Astrocyte (in vitro differentiated cells and primary cell): Measurements from ENCODE around the gene SLC6A1.

Experiments
- EZH2 ChIP-seq: IDR thresholded peaks from 2 replicates; pipeline ENCODE4 v1.6.1; 2012; ENCODE audit warnings: mild to moderate bottlenecking, low read length, inconsistent platforms; ENCODE audit not compliant: insufficient read depth
- TF ChIP-seq, protein P1 (sequence below): IDR thresholded peaks from 2 replicates; pipeline ENCODE4 v1.5.1; 2011; ENCODE audit warnings: low read depth, mild to moderate bottlenecking, inconsistent platforms, low read length, moderate library complexity; ENCODE audit not compliant: insufficient read depth

DNA sequence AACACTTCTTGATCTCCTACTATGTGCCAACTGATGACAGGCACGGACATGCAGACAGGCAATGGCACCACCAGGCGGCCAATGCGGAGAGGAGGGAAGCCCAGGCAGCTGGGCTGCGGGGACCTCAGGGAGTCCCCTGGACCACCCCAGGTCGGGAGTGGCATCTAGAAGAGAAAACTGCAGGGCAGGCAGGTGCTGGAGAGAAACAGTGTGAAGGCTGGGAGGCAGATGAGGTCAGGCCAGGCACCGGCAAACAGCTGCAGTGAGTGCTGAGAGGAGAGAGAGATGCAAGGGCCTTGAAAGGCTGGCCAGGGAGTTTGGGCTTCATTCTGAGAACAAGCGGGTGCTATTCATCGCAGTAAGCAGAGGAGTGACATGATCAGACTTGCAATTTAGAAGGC, 29.1 kb downstream of the SLC6A1 start:
- TF ChIP-seq, protein P1, sequence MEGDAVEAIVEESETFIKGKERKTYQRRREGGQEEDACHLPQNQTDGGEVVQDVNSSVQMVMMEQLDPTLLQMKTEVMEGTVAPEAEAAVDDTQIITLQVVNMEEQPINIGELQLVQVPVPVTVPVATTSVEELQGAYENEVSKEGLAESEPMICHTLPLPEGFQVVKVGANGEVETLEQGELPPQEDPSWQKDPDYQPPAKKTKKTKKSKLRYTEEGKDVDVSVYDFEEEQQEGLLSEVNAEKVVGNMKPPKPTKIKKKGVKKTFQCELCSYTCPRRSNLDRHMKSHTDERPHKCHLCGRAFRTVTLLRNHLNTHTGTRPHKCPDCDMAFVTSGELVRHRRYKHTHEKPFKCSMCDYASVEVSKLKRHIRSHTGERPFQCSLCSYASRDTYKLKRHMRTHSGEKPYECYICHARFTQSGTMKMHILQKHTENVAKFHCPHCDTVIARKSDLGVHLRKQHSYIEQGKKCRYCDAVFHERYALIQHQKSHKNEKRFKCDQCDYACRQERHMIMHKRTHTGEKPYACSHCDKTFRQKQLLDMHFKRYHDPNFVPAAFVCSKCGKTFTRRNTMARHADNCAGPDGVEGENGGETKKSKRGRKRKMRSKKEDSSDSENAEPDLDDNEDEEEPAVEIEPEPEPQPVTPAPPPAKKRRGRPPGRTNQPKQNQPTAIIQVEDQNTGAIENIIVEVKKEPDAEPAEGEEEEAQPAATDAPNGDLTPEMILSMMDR, result no peak
- no peak for TF ChIP-seq EZH2
